ENCODE results near the gene SAMD10.

SAMD10 gene

DNA sequence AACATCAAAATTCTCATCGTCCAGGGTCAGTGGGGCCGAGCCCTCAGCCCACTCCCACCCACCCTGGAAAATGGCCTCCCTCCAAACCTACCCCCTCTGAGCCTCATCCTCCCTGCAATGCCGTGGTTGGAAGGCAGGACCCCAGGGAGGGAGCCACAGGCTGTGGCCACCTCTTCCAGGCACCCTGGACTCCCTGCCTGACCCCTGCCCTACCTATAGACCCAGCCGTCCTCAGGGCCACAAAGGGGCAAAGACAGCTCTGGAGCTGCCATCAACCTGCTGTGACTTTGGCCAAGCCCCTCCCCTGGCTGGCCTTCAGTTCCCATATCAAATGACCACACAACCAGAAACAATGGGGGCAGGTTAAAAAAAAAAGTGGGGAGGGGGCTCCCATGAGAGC is 21.0 kb downstream of the SAMD10 start:
- H3K4me3 ChIP-seq (replicated peaks; ENCODE audit: low read depth, low read length) = no peak overlapping the region
- TF ChIP-seq, protein P1, sequence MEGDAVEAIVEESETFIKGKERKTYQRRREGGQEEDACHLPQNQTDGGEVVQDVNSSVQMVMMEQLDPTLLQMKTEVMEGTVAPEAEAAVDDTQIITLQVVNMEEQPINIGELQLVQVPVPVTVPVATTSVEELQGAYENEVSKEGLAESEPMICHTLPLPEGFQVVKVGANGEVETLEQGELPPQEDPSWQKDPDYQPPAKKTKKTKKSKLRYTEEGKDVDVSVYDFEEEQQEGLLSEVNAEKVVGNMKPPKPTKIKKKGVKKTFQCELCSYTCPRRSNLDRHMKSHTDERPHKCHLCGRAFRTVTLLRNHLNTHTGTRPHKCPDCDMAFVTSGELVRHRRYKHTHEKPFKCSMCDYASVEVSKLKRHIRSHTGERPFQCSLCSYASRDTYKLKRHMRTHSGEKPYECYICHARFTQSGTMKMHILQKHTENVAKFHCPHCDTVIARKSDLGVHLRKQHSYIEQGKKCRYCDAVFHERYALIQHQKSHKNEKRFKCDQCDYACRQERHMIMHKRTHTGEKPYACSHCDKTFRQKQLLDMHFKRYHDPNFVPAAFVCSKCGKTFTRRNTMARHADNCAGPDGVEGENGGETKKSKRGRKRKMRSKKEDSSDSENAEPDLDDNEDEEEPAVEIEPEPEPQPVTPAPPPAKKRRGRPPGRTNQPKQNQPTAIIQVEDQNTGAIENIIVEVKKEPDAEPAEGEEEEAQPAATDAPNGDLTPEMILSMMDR (IDR thresholded peaks at IDR 0.05; ENCODE audit: low read depth, low read length, missing control alignments) = no peak
- no peak for DNase-seq (ENCODE audit: extremely low read depth, low read depth)

DNA sequence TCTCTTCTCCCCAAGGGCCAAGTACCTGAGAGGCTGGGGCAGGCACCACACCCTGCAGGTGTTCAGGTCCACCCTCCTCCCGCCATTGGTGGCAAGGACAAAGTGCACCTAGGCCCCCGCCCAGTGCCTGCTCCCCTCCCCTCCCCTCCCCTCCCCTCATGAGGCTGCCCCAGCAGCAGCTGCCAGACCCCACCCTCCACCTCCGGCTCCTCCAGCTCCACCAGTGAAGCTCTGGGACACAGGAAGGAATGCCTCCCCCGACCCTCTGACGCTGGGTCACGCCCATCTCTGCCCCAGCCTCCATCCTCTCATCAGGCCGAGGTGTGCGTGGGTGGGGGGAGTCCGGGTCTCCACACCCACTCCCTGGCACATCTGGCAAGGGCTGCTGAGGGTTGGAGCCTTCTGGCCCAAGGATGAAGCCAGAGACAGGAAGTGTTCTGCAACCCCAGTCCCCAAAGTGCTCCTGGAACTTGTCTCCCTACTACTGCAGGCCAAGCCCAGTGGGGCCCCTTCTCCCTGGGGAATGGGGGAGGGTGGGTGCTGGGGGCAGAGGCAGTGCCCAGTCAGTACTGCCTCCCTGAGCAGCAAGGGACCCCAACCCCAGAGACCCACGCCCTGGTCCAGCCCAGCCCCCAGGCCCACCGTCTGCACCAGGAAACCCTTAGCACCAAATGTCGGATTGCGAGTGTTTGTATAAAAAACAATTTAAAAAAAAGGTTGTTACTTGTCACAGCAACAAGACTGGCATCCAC is 21.6 kb downstream of the SAMD10 start:
- TF ChIP-seq, protein P1 (IDR thresholded peaks at IDR 0.05; ENCODE audit: low read depth, low read length, missing control alignments) = no peak
- no peak for DNase-seq (ENCODE audit: extremely low read depth, low read depth)
- peak overlapping the region; percentile 95 for H3K4me3 ChIP-seq (replicated peaks; ENCODE audit: low read depth, low read length)

DNA sequence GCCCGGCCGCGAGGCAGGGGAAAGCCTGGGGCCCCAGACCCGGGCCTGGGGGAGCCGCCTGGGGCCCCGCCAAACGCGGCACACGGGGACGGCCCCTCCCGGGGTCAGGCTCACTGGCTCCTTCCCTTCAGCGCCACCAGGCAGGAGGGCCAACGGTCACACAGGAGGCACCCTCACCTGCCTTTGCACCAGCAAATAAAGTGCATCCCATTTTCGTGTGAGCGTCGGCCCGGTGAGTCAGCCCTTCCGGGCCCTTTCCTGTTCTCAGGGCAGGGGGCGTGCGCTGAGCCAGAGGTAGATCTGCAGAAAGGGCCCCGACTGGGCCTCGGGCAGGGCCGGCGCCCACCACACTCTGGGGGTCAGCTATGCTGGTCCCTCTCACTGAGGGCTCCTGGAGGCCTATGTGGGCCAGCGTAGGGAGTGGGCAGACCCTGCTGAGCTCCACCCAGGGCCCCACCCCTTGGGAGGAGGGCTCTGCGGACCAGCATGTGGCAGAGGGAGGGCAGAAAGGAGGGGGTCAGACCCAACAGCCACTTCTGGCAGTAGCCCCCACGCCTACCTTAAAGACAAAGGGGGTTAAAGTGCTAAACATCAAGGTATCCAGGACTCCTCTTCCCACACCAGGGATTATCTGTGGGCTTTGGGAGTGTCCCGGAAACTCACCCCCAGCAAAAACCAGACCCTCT is 22.3 kb downstream of the SAMD10 start:
- DNase-seq (ENCODE audit: extremely low read depth, low read depth) = peak; percentile 39
- H3K4me3 ChIP-seq (replicated peaks; ENCODE audit: low read depth, low read length) = peak overlapping the region; percentile 95
- TF ChIP-seq, protein P1 (IDR thresholded peaks at IDR 0.05; ENCODE audit: low read depth, low read length, missing control alignments) = no peak

DNA sequence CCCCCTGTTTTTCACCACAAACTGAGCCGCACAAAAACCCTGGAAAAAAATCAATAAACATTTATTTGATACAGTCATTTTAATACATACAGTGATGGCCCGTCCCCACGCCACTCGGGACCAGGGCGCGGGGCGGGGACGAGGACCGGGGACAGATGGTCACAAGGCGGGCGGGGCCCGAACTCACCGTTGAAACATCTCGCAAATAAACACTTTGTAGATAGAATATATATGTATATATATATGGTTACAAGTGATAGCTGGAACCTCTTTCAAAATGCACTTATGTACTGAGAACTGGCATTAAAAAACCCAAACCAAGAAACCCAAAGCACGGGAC is 22.8 kb downstream of the SAMD10 start:
- TF ChIP-seq, protein P1 (IDR thresholded peaks at IDR 0.05; ENCODE audit: low read depth, low read length, missing control alignments) = no peak
- peak overlapping the region; percentile 95 for H3K4me3 ChIP-seq (replicated peaks; ENCODE audit: low read depth, low read length)
- no peak for DNase-seq (ENCODE audit: extremely low read depth, low read depth)

DNA sequence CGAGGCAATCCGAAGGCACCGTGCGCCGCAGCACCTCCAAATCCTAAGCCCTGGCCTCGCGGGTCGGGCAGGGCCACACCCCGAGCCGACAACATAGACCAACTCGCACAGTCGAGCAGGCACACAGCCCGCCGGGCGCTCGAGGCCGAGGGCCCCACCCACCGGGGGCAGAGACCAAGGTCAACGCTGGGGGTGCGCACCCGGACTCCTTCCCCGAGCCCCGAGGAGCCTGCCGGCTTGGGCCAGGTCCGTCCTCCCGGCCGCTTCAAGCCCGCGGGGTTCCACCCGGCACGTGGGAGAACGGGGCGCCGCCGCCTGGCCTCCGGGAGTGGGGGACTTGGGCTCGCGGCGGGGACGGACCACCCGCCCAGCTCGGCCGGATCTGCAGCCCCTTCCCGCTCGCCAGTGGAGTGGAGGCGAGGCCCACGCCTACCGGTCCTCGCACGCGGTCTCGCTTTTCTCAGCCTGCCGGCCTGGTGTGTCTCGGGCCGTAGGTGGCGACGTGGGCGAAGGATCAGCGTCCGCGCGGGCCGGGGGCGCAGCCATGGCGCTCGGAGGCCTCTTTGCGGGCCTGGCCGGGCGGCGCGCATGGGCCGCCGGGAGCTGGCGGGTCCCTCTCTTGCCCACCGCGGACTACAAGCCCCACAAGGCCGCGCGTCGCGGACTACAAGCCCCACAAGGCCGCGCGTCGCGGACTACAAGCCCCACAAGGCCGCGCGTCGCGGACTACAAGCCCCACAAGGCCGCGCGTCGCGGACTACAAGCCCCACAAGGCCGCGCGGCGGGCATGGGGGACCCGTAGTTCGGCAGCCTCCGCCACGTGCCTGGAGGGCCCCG is 23.4 kb downstream of the SAMD10 start, which contains the start of gene UCKL1:
UCKL1 (minus strand) TSS at position 590 of the 837 bp plus-strand sequence; CDS start at position 546, 44 bp downstream.
- DNase-seq (ENCODE audit: extremely low read depth, low read depth) = peak; percentile 51
- peak within 1 kb of the TSS; percentile 95 for H3K4me3 ChIP-seq (replicated peaks; ENCODE audit: low read depth, low read length)
- TF ChIP-seq, protein P1 (IDR thresholded peaks at IDR 0.05; ENCODE audit: low read depth, low read length, missing control alignments) = no peak

DNA sequence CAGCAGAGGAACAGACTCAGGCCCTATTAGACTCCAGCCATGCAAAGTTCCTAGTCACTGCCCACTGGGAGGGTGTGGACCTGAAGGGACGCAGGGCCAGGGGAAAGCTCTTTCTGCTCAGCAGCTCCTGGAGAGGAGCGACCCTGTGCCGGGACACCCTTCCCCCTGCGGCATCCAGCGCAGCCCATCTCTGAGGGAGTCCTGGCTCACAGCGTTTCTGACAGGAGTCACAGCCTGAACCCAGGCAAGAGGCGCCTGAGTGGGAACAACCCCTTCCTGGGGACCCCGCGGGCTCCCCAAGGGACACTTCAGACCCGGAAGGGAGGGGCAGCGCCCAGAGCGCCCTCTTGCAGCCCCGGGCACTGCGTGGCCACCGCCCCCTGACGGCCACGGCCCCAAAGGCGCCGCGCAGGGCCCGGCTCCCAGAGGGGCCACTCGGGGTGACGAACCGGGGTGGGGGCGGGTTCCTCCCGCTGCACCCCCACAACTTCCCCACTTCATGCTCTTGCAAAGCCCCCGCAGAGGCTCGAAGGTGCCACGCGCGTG is 24.1 kb downstream of the SAMD10 start:
- H3K4me3 ChIP-seq (replicated peaks; ENCODE audit: low read depth, low read length) = peak overlapping the region; percentile 95
- TF ChIP-seq, protein P1 (IDR thresholded peaks at IDR 0.05; ENCODE audit: low read depth, low read length, missing control alignments) = peak; percentile 43
- DNase-seq (ENCODE audit: extremely low read depth, low read depth) = no peak

All from HFF-Myc (cell line).